ENCODE measurements around the gene CPNE5. TPM values are rescaled to one million over a fixed set of nuclear protein-coding genes. Genes with fewer than 3 reads are reported as not detected.
A peak's percentile ranks its signal among the peaks of the same experiment; 100 is the strongest.

Gene CPNE5
- total and polyA plus RNA-seq, 4 experiments from 2014 or later = 0.47 to 2.7 (median 1.3) TPM

DNA sequence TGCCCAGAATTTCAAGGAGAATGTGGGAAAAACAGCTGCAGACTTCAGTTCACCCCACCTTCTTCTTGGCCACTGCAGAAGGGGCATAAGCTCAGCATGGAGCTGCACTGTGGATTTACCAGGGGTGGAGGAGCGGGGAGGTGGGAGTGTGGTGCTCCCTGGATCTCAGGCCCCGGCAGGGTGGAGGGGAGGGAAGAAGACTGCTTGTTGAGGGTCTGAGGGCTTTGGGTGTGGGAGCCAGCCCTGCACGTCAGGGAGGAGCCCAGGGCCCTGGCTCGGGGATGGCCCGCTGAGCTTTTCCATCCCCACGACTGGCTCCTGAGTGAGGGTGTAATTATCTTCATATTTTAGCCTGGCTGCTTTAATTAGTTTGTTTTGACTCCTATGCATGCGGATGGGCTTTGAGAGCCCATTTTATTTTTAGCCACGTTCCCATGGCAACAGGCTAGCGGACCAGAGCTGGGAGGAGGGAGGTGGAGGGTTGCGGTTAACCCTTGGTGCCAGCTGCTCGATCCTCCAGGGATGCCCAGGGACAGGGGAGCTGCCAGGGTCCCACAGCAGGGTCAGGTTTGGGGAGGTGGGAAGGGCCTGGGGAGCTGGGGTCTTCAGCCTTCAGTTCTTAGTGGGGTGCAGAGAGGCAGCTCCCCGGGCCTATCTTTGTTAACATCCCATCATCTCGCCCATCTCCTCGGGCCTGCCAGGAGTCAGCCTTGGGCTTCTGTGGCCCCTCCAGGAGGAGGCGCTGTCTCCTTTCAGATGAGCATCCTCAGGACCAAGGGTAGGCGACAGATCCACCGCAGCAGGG lies 73.4 kb downstream of the CPNE5 start:
- Mint-ChIP-seq H3K4me1 (peaks cover 27 to 37% (median 31%) of the 10 kb centered on the region in 4 donors), H3K9me3 (no peaks in the 10 kb centered on the region), H3K27ac (peak overlapping the region in 5 of 7 donors; percentile 11 to 66 (median 50)), H3K27me3 (no peaks in the 10 kb centered on the region), H3K4me3 (peak overlapping the region in 2 of 8 donors; percentile 11 to 28), H3K36me3 (no peaks in the 10 kb centered on the region)
- ChIA-PET CTCF (ENCODE audit: partially characterized antibody) (interaction anchor here (0.6 to 16.6 kb wide), 26 partner anchors 8 to 454 kb away, joined by 3 to 230 read pairs (median 4); partner anchors contain the start of genes C6orf89, PI16 and PPIL1), POLR2A (ENCODE audit: partially characterized antibody) (interaction anchor here (1.0 to 2.5 kb wide), 2 partner anchors 16 to 17 kb away, joined by 5 to 10 read pairs; no protein-coding TSS in a partner anchor)
- peak; percentile 75 to 80 (median 78) for DNase-seq
- no peak overlapping the region for H3K27ac ChIP-seq (ENCODE audit: low read depth, low read length)
- H3K36me3 ChIP-seq (ENCODE audit: insufficient read depth, low read length) = no peaks in the 10 kb centered on the region
- H3K4me1 ChIP-seq (ENCODE audit: insufficient read depth, low read length) = peaks cover 45% of the 10 kb centered on the region
- no peaks in the 10 kb centered on the region for H3K27me3 ChIP-seq (ENCODE audit: insufficient read depth, low read length)
- intact Hi-C loops (cut with micrococcal nuclease) = loop anchor here (1.0 to 2.0 kb wide), 5 partner anchors 17 to 443 kb away; no protein-coding TSS in a partner anchor
- H3K9me3 ChIP-seq (ENCODE audit: control insufficient read depth in 1 of 2, low read length in 2 of 2) = no peaks in the 10 kb centered on the region
- no peak overlapping the region for H3K4me3 ChIP-seq (ENCODE audit: low read length in 2 of 2)

DNA sequence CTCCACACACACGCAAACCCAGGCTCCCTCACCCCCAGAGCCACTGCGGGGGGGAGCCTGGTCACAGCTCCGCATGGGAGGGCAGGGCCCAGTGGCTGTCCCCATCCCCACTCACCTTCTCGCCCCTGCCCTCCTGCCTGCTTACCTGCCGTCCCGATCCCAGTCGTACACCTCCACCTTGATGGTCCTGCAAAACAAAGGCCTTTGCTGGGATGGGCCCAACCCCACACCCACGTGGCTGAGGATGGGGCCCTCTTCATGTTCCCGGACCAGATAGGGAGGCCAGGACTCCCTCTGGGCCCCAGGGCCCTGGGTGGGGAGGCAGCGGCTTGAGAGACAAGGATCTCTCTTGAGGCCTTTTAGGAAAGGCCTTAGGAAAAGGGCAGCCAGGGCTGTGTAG lies 74.1 kb downstream of the CPNE5 start:
- ChIA-PET CTCF (ENCODE audit: partially characterized antibody) (interaction anchor here (0.7 to 16.6 kb wide), 17 partner anchors 8 to 447 kb away, joined by 3 to 230 read pairs (median 4); partner anchors contain the start of genes PI16 and PPIL1), POLR2A (ENCODE audit: partially characterized antibody) (interaction anchor here (1.0 kb wide), 1 partner anchor 18 kb away, joined by 5 read pairs; no protein-coding TSS in a partner anchor)
- no peak overlapping the region for H3K27ac Mint-ChIP-seq
- Histone ChIP-seq H3K4me3 (ENCODE audit: low read length in 2 of 2) (no peak overlapping the region), H3K36me3 (ENCODE audit: insufficient read depth, low read length) (no peaks in the 10 kb centered on the region), H3K9me3 (ENCODE audit: control insufficient read depth in 1 of 2, low read length in 2 of 2) (no peaks in the 10 kb centered on the region), H3K27me3 (ENCODE audit: insufficient read depth, low read length) (no peaks in the 10 kb centered on the region), H3K4me1 (ENCODE audit: insufficient read depth, low read length) (peaks cover 39% of the 10 kb centered on the region), H3K27ac (ENCODE audit: low read depth, low read length) (no peak overlapping the region)
- H3K36me3 Mint-ChIP-seq = no peaks in the 10 kb centered on the region
- peaks cover 21 to 31% (median 26%) of the 10 kb centered on the region in 4 donors for H3K4me1 Mint-ChIP-seq
- no peaks in the 10 kb centered on the region for H3K9me3 Mint-ChIP-seq
- intact Hi-C loops (cut with micrococcal nuclease) = no loop called here
- DNase-seq = no peak
- H3K4me3 Mint-ChIP-seq = no peak overlapping the region
- no peaks in the 10 kb centered on the region for H3K27me3 Mint-ChIP-seq

DNA sequence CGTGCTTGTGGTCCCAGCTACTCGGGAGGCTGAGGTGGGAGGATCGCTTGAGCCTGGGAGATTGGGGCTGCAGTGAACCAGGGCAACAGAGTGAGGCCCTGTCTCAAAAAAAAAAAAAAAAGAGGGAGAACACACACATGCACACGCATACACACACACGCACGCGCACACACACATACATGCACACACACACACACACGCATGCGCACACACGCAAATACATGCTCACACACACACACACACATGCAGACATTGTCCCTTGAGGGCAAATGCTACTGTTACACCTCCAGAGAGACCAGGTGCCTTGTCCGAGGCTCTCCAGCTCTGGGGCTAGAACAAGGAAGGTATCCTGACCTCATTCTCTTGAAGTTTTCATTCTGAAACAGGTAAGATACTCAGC lies 77.1 kb downstream of the CPNE5 start:
- Mint-ChIP-seq H3K27ac (no peak overlapping the region), H3K9me3 (no peaks in the 10 kb centered on the region), H3K27me3 (no peaks in the 10 kb centered on the region), H3K4me1 (peaks cover 16 to 30% (median 21%) of the 10 kb centered on the region in 4 donors), H3K4me3 (no peak overlapping the region), H3K36me3 (no peaks in the 10 kb centered on the region)
- intact Hi-C loops (cut with micrococcal nuclease) = no loop called here
- DNase-seq = no peak
- Histone ChIP-seq H3K27me3 (ENCODE audit: insufficient read depth, low read length) (no peaks in the 10 kb centered on the region), H3K4me3 (ENCODE audit: low read length in 2 of 2) (no peak overlapping the region), H3K4me1 (ENCODE audit: insufficient read depth, low read length) (peaks cover 25% of the 10 kb centered on the region), H3K36me3 (ENCODE audit: insufficient read depth, low read length) (no peaks in the 10 kb centered on the region), H3K27ac (ENCODE audit: low read depth, low read length) (no peak overlapping the region), H3K9me3 (ENCODE audit: control insufficient read depth in 1 of 2, low read length in 2 of 2) (no peaks in the 10 kb centered on the region)
- CTCF ChIA-PET (ENCODE audit: partially characterized antibody) = interaction anchor here (3.7 to 16.6 kb wide), 6 partner anchors 11 to 256 kb away, joined by 12 to 230 read pairs (median 48); no protein-coding TSS in a partner anchor
- POLR2A ChIA-PET (ENCODE audit: partially characterized antibody) = no interaction called here

DNA sequence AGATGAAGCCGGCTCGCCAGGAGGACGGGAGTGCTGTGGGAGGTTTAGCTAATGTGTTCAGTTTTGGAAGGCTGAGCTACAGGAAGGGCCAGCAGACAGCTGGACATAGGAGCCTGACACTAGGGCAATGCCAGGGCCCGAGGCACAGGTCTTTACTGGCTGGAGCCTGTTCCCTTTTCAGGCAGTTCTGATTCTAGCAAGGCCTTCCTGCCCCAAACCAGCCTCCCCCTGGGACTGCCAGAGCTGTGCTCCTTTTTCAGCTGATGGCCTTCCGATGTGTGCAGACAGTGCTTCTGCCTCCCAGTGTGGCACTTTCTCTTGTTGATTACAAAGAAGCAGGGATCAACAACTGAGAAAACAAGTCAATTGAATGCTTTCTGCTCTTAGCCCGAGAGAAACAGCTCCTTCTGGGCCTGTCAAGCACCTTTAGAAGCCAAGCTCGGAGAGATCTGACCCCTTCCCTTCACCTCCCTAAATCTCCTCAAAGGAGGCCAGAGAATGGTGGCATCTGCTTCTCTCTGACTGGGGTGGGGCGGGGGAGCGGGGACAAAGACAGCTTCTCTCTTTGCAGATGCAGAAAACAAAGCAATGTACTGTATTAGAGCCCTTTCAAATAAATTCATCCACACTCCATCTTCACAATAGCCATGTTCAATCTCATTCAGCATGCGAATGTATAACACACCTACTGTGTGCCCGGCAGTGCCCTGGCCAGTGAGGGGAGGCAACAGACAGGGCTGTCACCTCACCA lies 78.4 kb downstream of the CPNE5 start:
- H3K4me1 ChIP-seq (ENCODE audit: insufficient read depth, low read length) = peaks cover 29% of the 10 kb centered on the region
- no peak overlapping the region for H3K27ac ChIP-seq (ENCODE audit: low read depth, low read length)
- Mint-ChIP-seq H3K4me3 (peak overlapping the region in 1 of 8 donors; percentile 36), H3K4me1 (peaks cover 25 to 35% (median 29%) of the 10 kb centered on the region in 4 donors), H3K9me3 (no peaks in the 10 kb centered on the region), H3K27ac (no peak overlapping the region), H3K36me3 (no peaks in the 10 kb centered on the region), H3K27me3 (no peaks in the 10 kb centered on the region)
- H3K9me3 ChIP-seq (ENCODE audit: control insufficient read depth in 1 of 2, low read length in 2 of 2) = no peaks in the 10 kb centered on the region
- ChIA-PET POLR2A (ENCODE audit: partially characterized antibody) (no interaction called here), CTCF (ENCODE audit: partially characterized antibody) (interaction anchor here (1.0 to 16.6 kb wide), 21 partner anchors 7 to 461 kb away, joined by 3 to 230 read pairs (median 5); partner anchors contain the start of gene PPIL1)
- H3K36me3 ChIP-seq (ENCODE audit: insufficient read depth, low read length) = no peaks in the 10 kb centered on the region
- intact Hi-C loops (cut with micrococcal nuclease) = no loop called here
- DNase-seq = no peak
- H3K27me3 ChIP-seq (ENCODE audit: insufficient read depth, low read length) = no peaks in the 10 kb centered on the region
- H3K4me3 ChIP-seq (ENCODE audit: low read length in 2 of 2) = no peak overlapping the region

DNA sequence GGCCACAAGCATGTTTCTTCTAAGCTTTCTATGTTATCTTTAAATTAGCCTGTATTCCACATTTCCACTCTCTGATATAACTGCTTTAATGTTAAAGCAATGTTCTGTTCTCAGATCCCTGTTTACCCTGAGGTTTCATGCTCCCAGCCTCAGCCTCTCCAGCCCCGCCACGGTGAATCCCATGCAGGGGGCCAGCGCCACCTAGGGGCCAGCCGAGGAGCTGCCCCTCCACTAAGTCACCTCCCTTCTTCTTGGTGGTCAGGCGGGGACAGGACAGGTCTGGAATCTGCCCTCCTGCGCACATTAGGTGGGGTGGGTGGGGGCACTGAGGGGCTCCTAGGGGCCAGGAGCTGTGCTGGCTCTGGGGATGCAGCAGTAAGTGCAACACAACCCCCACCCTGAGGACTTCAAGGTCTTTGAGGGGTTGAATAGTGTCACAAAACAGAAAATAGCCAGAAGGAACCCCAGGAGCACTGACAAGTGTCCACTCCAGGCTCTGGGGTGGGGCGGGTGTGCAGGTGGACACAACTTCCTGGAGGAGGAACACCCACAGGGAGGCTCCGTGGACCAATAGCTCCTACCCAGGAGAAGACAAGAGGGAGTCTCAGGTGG lies 80.0 kb downstream of the CPNE5 start:
- POLR2A ChIA-PET (ENCODE audit: partially characterized antibody) = interaction anchor here (0.6 to 2.4 kb wide), 7 partner anchors 77 to 336 kb away, joined by 3 to 7 read pairs (median 4); no protein-coding TSS in a partner anchor
- peaks cover 39 to 50% (median 44%) of the 10 kb centered on the region in 4 donors for H3K4me1 Mint-ChIP-seq

DNA sequence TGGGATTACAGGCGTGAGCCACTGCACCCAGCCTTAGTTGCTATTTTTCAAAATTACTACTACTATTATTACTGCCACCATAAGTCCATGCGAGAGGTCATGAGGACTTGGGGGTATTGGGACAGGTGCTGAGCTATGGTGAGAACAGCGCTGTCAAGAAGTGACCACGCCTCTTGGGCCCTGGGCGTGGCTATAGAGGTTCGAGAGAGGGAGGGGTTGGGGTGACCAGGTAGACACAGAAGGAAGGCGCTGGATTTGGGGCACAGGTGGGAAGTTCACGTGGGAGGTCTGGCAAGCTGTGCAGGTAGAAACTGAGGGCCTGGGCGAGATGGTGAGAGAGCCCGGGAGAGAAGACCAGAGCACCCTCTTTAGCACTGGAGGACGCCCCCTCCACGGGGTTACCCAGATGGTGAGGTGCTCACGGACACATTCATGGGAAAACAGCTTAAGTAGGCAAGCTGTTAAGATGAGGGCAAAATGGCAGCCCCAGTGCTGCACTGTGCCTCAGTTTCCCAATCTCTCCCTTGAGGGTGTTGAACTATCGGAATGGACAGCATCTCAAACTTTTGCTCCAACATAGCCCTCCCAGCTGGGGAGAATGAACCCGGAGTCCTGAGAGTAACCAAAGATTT lies 80.6 kb downstream of the CPNE5 start:
- peaks cover 41 to 57% (median 48%) of the 10 kb centered on the region in 4 donors for H3K4me1 Mint-ChIP-seq
- no peaks in the 10 kb centered on the region for H3K36me3 Mint-ChIP-seq

More for the DNA sequence above, 80.0 kb downstream of the CPNE5 start:
- H3K27me3 ChIP-seq (ENCODE audit: insufficient read depth, low read length) = no peaks in the 10 kb centered on the region
- no peak overlapping the region for H3K4me3 ChIP-seq (ENCODE audit: low read length in 2 of 2)
- no peaks in the 10 kb centered on the region for H3K36me3 Mint-ChIP-seq
- DNase-seq = peak; percentile 71 to 77 (median 76)
- H3K36me3 ChIP-seq (ENCODE audit: insufficient read depth, low read length) = no peaks in the 10 kb centered on the region
- H3K27ac Mint-ChIP-seq = peak overlapping the region; percentile 37 to 96 (median 86)
- CTCF ChIA-PET (ENCODE audit: partially characterized antibody) = interaction anchor here (0.5 to 16.6 kb wide), 60 partner anchors 8 to 460 kb away, joined by 3 to 230 read pairs (median 5); partner anchors contain the start of gene PPIL1
- no peaks in the 10 kb centered on the region for H3K9me3 ChIP-seq (ENCODE audit: control insufficient read depth in 1 of 2, low read length in 2 of 2)
- no peaks in the 10 kb centered on the region for H3K9me3 Mint-ChIP-seq
- peak overlapping the region in 1 of 8 donors; percentile 47 for H3K4me3 Mint-ChIP-seq
- no peak overlapping the region for H3K27ac ChIP-seq (ENCODE audit: low read depth, low read length)
- intact Hi-C loops (cut with micrococcal nuclease) = loop anchor here (1.0 to 5.0 kb wide), 8 partner anchors 37 to 457 kb away; partner anchors contain the start of genes KCTD20, PXT1 and STK38
- H3K4me1 ChIP-seq (ENCODE audit: insufficient read depth, low read length) = peaks cover 43% of the 10 kb centered on the region
- H3K27me3 Mint-ChIP-seq = no peaks in the 10 kb centered on the region

More for the DNA sequence above, 80.6 kb downstream of the CPNE5 start:
- H3K4me1 ChIP-seq (ENCODE audit: insufficient read depth, low read length) = peaks cover 50% of the 10 kb centered on the region
- H3K4me3 ChIP-seq (ENCODE audit: low read length in 2 of 2) = no peak overlapping the region
- no peak overlapping the region for H3K27ac ChIP-seq (ENCODE audit: low read depth, low read length)
- H3K9me3 ChIP-seq (ENCODE audit: control insufficient read depth in 1 of 2, low read length in 2 of 2) = no peaks in the 10 kb centered on the region
- H3K27ac Mint-ChIP-seq = peak overlapping the region; percentile 81 to 98 (median 92)
- peak overlapping the region in 1 of 8 donors; percentile 47 for H3K4me3 Mint-ChIP-seq
- CTCF ChIA-PET (ENCODE audit: partially characterized antibody) = interaction anchor here (0.7 to 16.6 kb wide), 55 partner anchors 9 to 459 kb away, joined by 3 to 230 read pairs (median 5); partner anchors contain the start of genes CDKN1A and PPIL1
- H3K27me3 Mint-ChIP-seq = no peaks in the 10 kb centered on the region
- no peaks in the 10 kb centered on the region for H3K36me3 ChIP-seq (ENCODE audit: insufficient read depth, low read length)
- no peak for DNase-seq
- POLR2A ChIA-PET (ENCODE audit: partially characterized antibody) = interaction anchor here (0.8 to 2.4 kb wide), 5 partner anchors 77 to 335 kb away, joined by 3 to 7 read pairs (median 5); no protein-coding TSS in a partner anchor
- intact Hi-C loops (cut with micrococcal nuclease) = loop anchor here (1.0 to 5.0 kb wide), 8 partner anchors 36 to 456 kb away; partner anchors contain the start of genes KCTD20, PXT1 and STK38
- H3K9me3 Mint-ChIP-seq = no peaks in the 10 kb centered on the region
- no peaks in the 10 kb centered on the region for H3K27me3 ChIP-seq (ENCODE audit: insufficient read depth, low read length)
